C4-2B (cell line): ENCODE results near the gene VCP.

ENCODE experiments used
- CTCF ChIP-seq: fragments of 450-650 bp; conservative IDR thresholded peaks from 2 replicates; pipeline ENCODE4 v1.5.1; 2017; ENCODE audit warnings: mild to moderate bottlenecking
- ZFX ChIP-seq: fragments of 450-650 bp; IDR thresholded peaks from 2 replicates; pipeline ENCODE4 v1.6.1; 2017

- no peak for TF ChIP-seq CTCF
- TF ChIP-seq ZFX: no peak
Observed at GRCh38 chr9:35060548-35061207, 11.7 kb downstream of the VCP start.
